HCT116 (cell line): ENCODE measurements around the gene TPRG1L. TPM values are rescaled to one million over a fixed set of nuclear protein-coding genes. Genes with fewer than 3 reads are reported as not detected.

Source experiments
- ATAC-seq: fragments of 200-7000 bp; cut with Tn5 transposase; 2 replicates; pipeline ENCODE4 v1.9.1; 2020; ENCODE audit warnings: mild to moderate bottlenecking, moderate library complexity
- BruUV-seq: library from RNA; stranded (reverse); fragments of 400-500 nt; replicated peaks from 2 replicates; lab custom pipeline; 2021; lab: Mats Ljungman, UMichigan
- CTCF ChIA-PET: fragments of 300-600 bp; sonication (Branson Sonifier 250); formaldehyde crosslinking; loops from one replicate; lab custom pipeline; 2021; ENCODE audit warnings: antibody characterized with exemption; lab: Charles Lee
- POLR2A ChIA-PET: fragments of 300-600, 350-600 bp; sonication (Branson Sonifier 250); formaldehyde crosslinking; loops from one replicate; lab custom pipeline; 2021; ENCODE audit warnings: antibody characterized with exemption; lab: Charles Lee
- RAD21 ChIA-PET, 2 experiments: fragments of 300-600 bp; sonication (Branson Sonifier 250); formaldehyde crosslinking; loops; one replicate each; lab custom pipeline; 2023; ENCODE audit warnings: low total read pairs in 2 of 2; ENCODE audit not compliant: uncharacterized antibody in 2 of 2, unreplicated experiment in 2 of 2, low non-redundant PET in 1 of 2; lab: Charles Lee
- DNase-seq: peaks from one replicate; pipeline ENCODE4 v3.0.0-alpha.2; 2010; ENCODE audit warnings: low read depth, low spot score
- H2AFZ ChIP-seq: fragments of 200-600 bp; shearing (Covaris generic), sonication (generic); 2 replicates; pipeline ENCODE4 v1.6.1; 2017; ENCODE audit warnings: low read depth, mixed run types, mixed read lengths, antibody characterized with exemption, low read length; ENCODE audit not compliant: poor library complexity, severe bottlenecking
- H3K27ac ChIP-seq: 2 replicates; pipeline ENCODE4 v1.5.1; 2012; ENCODE audit warnings: low read depth, low read length
- H3K27me3 ChIP-seq: fragments of 200-600 bp; sonication (generic); 2 replicates; pipeline ENCODE4 v1.6.1; 2016; ENCODE audit warnings: mixed run types, low read length, mixed read lengths; ENCODE audit not compliant: insufficient read depth
- H3K36me3 ChIP-seq, 2 experiments: fragments of 200-500 bp in 1 of 2; fragments of 200-600 bp in 1 of 2; sonication (Bioruptor generic) in 1 of 2; sonication (generic) in 1 of 2; 2 replicates each; pipeline versions ENCODE4 v1.5.1 to v1.6.1; 2014 to 2016; ENCODE audit warnings: low read length in 2 of 2, inconsistent platforms in 1 of 2, mixed read lengths in 1 of 2, mixed run types in 1 of 2; ENCODE audit not compliant: insufficient read depth in 2 of 2, control insufficient read depth in 1 of 2
- H3K4me1 ChIP-seq, 2 experiments: fragments of 200-600 bp in 1 of 2; sonication (generic) in 1 of 2; 2 replicates each; pipeline versions ENCODE4 v1.5.1 to v1.6.1; 2012 to 2017; ENCODE audit warnings: low read length in 2 of 2, inconsistent platforms in 1 of 2, mild to moderate bottlenecking in 1 of 2, mixed read lengths in 1 of 2, mixed run types in 1 of 2, moderate library complexity in 1 of 2; ENCODE audit not compliant: insufficient read depth in 2 of 2, control insufficient read depth in 1 of 2
- H3K4me2 ChIP-seq: fragments of 200-600 bp; sonication (generic); 2 replicates; pipeline ENCODE4 v1.6.1; 2017; ENCODE audit warnings: mixed run types, low read length, mixed read lengths
- H3K4me3 ChIP-seq, 2 experiments: fragments of 200-600 bp in 1 of 2; sonication (generic) in 1 of 2; replicated peaks in 1 of 2; 2 replicates each; pipeline ENCODE4 v1.5.1; 2011 to 2016; ENCODE audit warnings: low read length in 2 of 2, control low read depth in 1 of 2, low read depth in 1 of 2, mild to moderate bottlenecking in 1 of 2, mixed read lengths in 1 of 2, mixed run types in 1 of 2
- H3K79me2 ChIP-seq: fragments of 200-600 bp; sonication (generic); 2 replicates; pipeline ENCODE4 v1.6.1; 2017; ENCODE audit warnings: mild to moderate bottlenecking, mixed run types, low read length, moderate library complexity, mixed read lengths; ENCODE audit not compliant: insufficient read depth
- H3K9ac ChIP-seq: fragments of 200-600 bp; sonication (generic); 2 replicates; pipeline ENCODE4 v1.6.1; 2016; ENCODE audit warnings: low read length, mixed read lengths
- H3K9me2 ChIP-seq: fragments of 200-600 bp; sonication (generic), shearing (Covaris generic); 2 replicates; pipeline ENCODE4 v1.6.1; 2017; ENCODE audit warnings: mixed run types, mild to moderate bottlenecking, moderate library complexity; ENCODE audit not compliant: insufficient read depth
- H3K9me3 ChIP-seq, 2 experiments: fragments of 200-500 bp in 1 of 2; fragments of 200-600 bp in 1 of 2; sonication (Bioruptor generic) in 1 of 2; sonication (generic) in 1 of 2; 2 replicates each; pipeline ENCODE4 v1.6.1; 2014 to 2017; ENCODE audit warnings: low read length in 2 of 2, mixed read lengths in 2 of 2, inconsistent platforms in 1 of 2, low read depth in 1 of 2, mild to moderate bottlenecking in 1 of 2, mixed run types in 1 of 2, moderate library complexity in 1 of 2; ENCODE audit not compliant: control insufficient read depth in 1 of 2, insufficient read depth in 1 of 2
- H4K20me1 ChIP-seq: fragments of 200-600 bp; sonication (generic), shearing (Covaris generic); 2 replicates; pipeline ENCODE4 v1.6.1; 2017; ENCODE audit warnings: mixed run types, mild to moderate bottlenecking, moderate library complexity; ENCODE audit not compliant: insufficient read depth
- CBX3 ChIP-seq: IDR thresholded peaks from 2 replicates; pipeline ENCODE4 v1.6.1; 2012; ENCODE audit warnings: low read depth
- CEBPB ChIP-seq: IDR thresholded peaks from 2 replicates; pipeline ENCODE4 v1.6.1; 2012; ENCODE audit warnings: low read depth
- EGR1 ChIP-seq: IDR thresholded peaks from 2 replicates; pipeline ENCODE4 v1.6.1; 2012; ENCODE audit warnings: low read depth
- ELF1 ChIP-seq: IDR thresholded peaks from 2 replicates; pipeline ENCODE4 v1.6.1; 2012; ENCODE audit warnings: low read depth, borderline replicate concordance
- EZH2 ChIP-seq: fragments of 200-600 bp; sonication (generic); IDR thresholded peaks from 2 replicates; pipeline ENCODE4 v1.6.1; 2017; ENCODE audit warnings: antibody characterized with exemption, mixed run types
- EZH2phosphoT487 ChIP-seq: fragments of 200-600 bp; IDR thresholded peaks from 2 replicates; pipeline ENCODE4 v1.6.1; 2018; ENCODE audit warnings: antibody characterized with exemption, borderline replicate concordance
- JUND ChIP-seq: IDR thresholded peaks from 2 replicates; pipeline ENCODE4 v1.6.1; 2012
- POLR2A ChIP-seq: IDR thresholded peaks from 2 replicates; pipeline ENCODE4 v1.7.0; 2011; ENCODE audit warnings: borderline replicate concordance; ENCODE audit not compliant: insufficient read depth, insufficient read length; ENCODE audit errors: extremely low read depth
- SP1 ChIP-seq: IDR thresholded peaks from 2 replicates; pipeline ENCODE4 v1.6.1; 2012; ENCODE audit warnings: low read depth
- SRF ChIP-seq: IDR thresholded peaks from 2 replicates; pipeline ENCODE4 v1.6.1; 2012; ENCODE audit warnings: low read depth
- TCF7L2 ChIP-seq: IDR thresholded peaks from 2 replicates; pipeline ENCODE4 v1.7.0; 2011; ENCODE audit warnings: borderline replicate concordance, inconsistent platforms; ENCODE audit not compliant: insufficient read depth, insufficient read length; ENCODE audit errors: extremely low read depth
- YY1 ChIP-seq: IDR thresholded peaks from 2 replicates; pipeline ENCODE4 v1.6.1; 2011; ENCODE audit warnings: low read length, low read depth, moderate library complexity, mild to moderate bottlenecking; ENCODE audit not compliant: insufficient replicate concordance; ENCODE audit errors: extremely low read depth
- ZFX ChIP-seq: fragments of 450-650 bp; IDR thresholded peaks from 2 replicates; pipeline ENCODE4 v1.6.1; 2017
- ZNF274 ChIP-seq: fragments of 200-500 bp; sonication (Bioruptor generic); IDR thresholded peaks from 2 replicates; pipeline ENCODE4 v1.6.1; 2014; ENCODE audit warnings: mild to moderate bottlenecking, low read depth, low read length, inconsistent platforms
- intact Hi-C: fragments of 100-400 bp; cut with micrococcal nuclease; formaldehyde crosslinking; loops from 2 replicates; pipeline ENCODE4 v1.10.0; 2022
- total RNA-seq: library from RNA; stranded (reverse); gene quantifications from one replicate; pipeline ENCODE4 v1.2.1, GENCODE V29; 2021; ENCODE audit not compliant: unreplicated experiment
- TF ChIP-seq, protein P1 (sequence below), 3 experiments: fragments of 200-600 bp in 1 of 3; sonication (generic) in 1 of 3; IDR thresholded peaks in 2 of 3; conservative IDR thresholded peaks in 1 of 3; 2 replicates each; pipeline ENCODE4 v1.5.1; 2012 to 2017; ENCODE audit warnings: low read depth in 2 of 3, low read length in 2 of 3, antibody characterized with exemption in 1 of 3, borderline replicate concordance in 1 of 3, control low read depth in 1 of 3, mild to moderate bottlenecking in 1 of 3, mixed read lengths in 1 of 3, mixed run types in 1 of 3, moderate library complexity in 1 of 3; ENCODE audit not compliant: insufficient read depth in 1 of 3
- TF ChIP-seq, protein P2 (sequence below): IDR thresholded peaks from 2 replicates; pipeline ENCODE4 v1.6.1; 2012; ENCODE audit warnings: low read depth
- TF ChIP-seq, protein P3 (sequence below): IDR thresholded peaks from 2 replicates; pipeline ENCODE4 v1.6.1; 2012
- TF ChIP-seq, protein P4 (sequence below): IDR thresholded peaks from 2 replicates; pipeline ENCODE4 v1.6.1; 2012

Gene TPRG1L
- total RNA-seq, 1 experiment from 2014 or later: 25.6 TPM

DNA sequence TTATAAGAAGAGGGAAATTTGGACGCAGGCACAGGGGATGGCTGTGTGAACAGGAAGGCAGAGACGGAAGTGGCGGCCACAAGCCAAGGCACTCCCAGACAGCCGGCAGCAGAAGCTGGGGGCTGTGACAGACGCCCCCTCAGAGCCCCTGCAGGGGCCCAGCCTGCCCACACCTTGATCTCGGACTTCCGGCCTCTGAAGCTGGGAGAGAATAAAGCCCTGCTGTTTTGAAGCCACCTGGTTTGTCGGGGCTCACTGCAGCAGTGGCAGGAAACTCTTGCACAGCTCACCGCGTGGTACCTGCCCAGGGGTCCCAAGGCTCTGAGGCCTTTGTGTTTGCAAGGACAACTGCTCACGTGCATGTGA is 27.2 kb upstream of the TPRG1L start (continued):
- TF ChIP-seq, protein P1, sequence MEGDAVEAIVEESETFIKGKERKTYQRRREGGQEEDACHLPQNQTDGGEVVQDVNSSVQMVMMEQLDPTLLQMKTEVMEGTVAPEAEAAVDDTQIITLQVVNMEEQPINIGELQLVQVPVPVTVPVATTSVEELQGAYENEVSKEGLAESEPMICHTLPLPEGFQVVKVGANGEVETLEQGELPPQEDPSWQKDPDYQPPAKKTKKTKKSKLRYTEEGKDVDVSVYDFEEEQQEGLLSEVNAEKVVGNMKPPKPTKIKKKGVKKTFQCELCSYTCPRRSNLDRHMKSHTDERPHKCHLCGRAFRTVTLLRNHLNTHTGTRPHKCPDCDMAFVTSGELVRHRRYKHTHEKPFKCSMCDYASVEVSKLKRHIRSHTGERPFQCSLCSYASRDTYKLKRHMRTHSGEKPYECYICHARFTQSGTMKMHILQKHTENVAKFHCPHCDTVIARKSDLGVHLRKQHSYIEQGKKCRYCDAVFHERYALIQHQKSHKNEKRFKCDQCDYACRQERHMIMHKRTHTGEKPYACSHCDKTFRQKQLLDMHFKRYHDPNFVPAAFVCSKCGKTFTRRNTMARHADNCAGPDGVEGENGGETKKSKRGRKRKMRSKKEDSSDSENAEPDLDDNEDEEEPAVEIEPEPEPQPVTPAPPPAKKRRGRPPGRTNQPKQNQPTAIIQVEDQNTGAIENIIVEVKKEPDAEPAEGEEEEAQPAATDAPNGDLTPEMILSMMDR (IDR thresholded peaks at IDR 0.05 in 2 of 3, conservative IDR thresholded peaks at IDR 0.05 in 1 of 3; ENCODE audit: borderline replicate concordance in 1 of 3, insufficient read depth in 1 of 3, low read depth in 2 of 3, low read length in 2 of 3): no peak
- no peak for TF ChIP-seq ZNF274

DNA sequence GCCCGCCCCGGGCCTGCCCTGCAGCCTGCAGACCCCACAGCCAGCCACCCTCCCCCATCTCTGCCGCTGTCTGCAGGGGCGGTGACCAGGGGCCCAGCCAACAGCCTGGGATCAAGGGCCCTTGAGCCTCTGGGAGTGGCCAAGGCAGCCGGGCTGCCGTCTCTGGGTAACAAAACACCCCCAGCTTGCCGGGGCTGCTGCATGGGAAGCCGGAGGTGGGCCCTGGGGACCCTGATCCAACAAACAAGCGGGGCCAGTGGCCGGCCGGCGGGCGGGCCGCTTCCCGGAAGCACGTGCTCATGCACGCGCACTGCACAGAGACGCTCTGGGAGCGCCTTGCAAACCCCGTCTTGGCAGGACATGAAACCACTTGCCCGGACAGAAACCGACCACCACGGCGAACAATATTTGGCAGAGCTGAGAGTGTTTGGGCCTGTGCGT is 26.7 kb upstream of the TPRG1L start:
- Histone ChIP-seq H3K27ac (no peak overlapping the region), H3K4me3 (no peak overlapping the region), H3K27me3 (no peaks in the 10 kb centered on the region), H3K36me3 (no peaks in the 10 kb centered on the region), H3K9me2 (no peaks in the 10 kb centered on the region), H3K4me1 (no peaks in the 10 kb centered on the region), H3K9ac (no peak overlapping the region), H2AFZ (no peak overlapping the region), H3K79me2 (no peaks in the 10 kb centered on the region), H3K4me2 (no peak overlapping the region), H3K9me3 (no peaks in the 10 kb centered on the region), H4K20me1 (no peaks in the 10 kb centered on the region)
- ChIA-PET RAD21 (no interaction called here), POLR2A (no interaction called here), CTCF (no interaction called here)
- no peak for DNase-seq
- intact Hi-C loops: no loop called here
- BruUV-seq: no TSS peak
- no peak for ATAC-seq
- TF ChIP-seq EZH2 (no peak), CBX3 (no peak), CEBPB (no peak), ELF1 (no peak), JUND (no peak), SRF (no peak), POLR2A (no peak), SP1 (no peak), ZFX (no peak), EZH2phosphoT487 (no peak), YY1 (no peak), TCF7L2 (no peak), EGR1 (no peak)
- TF ChIP-seq, protein P2, sequence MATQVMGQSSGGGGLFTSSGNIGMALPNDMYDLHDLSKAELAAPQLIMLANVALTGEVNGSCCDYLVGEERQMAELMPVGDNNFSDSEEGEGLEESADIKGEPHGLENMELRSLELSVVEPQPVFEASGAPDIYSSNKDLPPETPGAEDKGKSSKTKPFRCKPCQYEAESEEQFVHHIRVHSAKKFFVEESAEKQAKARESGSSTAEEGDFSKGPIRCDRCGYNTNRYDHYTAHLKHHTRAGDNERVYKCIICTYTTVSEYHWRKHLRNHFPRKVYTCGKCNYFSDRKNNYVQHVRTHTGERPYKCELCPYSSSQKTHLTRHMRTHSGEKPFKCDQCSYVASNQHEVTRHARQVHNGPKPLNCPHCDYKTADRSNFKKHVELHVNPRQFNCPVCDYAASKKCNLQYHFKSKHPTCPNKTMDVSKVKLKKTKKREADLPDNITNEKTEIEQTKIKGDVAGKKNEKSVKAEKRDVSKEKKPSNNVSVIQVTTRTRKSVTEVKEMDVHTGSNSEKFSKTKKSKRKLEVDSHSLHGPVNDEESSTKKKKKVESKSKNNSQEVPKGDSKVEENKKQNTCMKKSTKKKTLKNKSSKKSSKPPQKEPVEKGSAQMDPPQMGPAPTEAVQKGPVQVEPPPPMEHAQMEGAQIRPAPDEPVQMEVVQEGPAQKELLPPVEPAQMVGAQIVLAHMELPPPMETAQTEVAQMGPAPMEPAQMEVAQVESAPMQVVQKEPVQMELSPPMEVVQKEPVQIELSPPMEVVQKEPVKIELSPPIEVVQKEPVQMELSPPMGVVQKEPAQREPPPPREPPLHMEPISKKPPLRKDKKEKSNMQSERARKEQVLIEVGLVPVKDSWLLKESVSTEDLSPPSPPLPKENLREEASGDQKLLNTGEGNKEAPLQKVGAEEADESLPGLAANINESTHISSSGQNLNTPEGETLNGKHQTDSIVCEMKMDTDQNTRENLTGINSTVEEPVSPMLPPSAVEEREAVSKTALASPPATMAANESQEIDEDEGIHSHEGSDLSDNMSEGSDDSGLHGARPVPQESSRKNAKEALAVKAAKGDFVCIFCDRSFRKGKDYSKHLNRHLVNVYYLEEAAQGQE: no peak
- TF ChIP-seq, protein P3, sequence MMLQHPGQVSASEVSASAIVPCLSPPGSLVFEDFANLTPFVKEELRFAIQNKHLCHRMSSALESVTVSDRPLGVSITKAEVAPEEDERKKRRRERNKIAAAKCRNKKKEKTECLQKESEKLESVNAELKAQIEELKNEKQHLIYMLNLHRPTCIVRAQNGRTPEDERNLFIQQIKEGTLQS: no peak
- TF ChIP-seq, protein P1 (IDR thresholded peaks at IDR 0.05 in 2 of 3, conservative IDR thresholded peaks at IDR 0.05 in 1 of 3; ENCODE audit: borderline replicate concordance in 1 of 3, insufficient read depth in 1 of 3, low read depth in 2 of 3, low read length in 2 of 3): no peak
- TF ChIP-seq, protein P4, sequence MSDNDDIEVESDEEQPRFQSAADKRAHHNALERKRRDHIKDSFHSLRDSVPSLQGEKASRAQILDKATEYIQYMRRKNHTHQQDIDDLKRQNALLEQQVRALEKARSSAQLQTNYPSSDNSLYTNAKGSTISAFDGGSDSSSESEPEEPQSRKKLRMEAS: no peak
